Bronchial epithelial cell (primary cell): ENCODE data around the gene CNKSR3. TPM values are rescaled to one million over a fixed set of nuclear protein-coding genes. Genes with fewer than 3 reads are reported as not detected.

ENCODE experiments used
- DNase-seq: peaks from one replicate; pipeline ENCODE4 v3.0.0-alpha.2; 2010; ENCODE audit warnings: low read depth
- FAIRE-seq: peaks from 2 replicates; lab custom pipeline; 2011; peaks lifted over from hg19 to GRCh38; lab: Jason Lieb, UNC
- H3K27me3 ChIP-seq: 2 replicates; pipeline ENCODE4 v1.5.1; 2011; ENCODE audit warnings: low read length; ENCODE audit not compliant: control insufficient read depth, insufficient read depth
- H3K36me3 ChIP-seq: 2 replicates; pipeline ENCODE4 v1.5.1; 2011; ENCODE audit warnings: low read length; ENCODE audit not compliant: control insufficient read depth, insufficient read depth
- H3K4me3 ChIP-seq: 2 replicates; pipeline ENCODE4 v1.5.1; 2011; ENCODE audit warnings: mild to moderate bottlenecking, low read depth, low read length, control low read depth
- total RNA-seq: library from RNA; depleted of rRNA; stranded (reverse); fragments of >200 nt; gene quantifications from 2 replicates; pipeline ENCODE4 v1.2.1, GENCODE V29; 2014
- TF ChIP-seq, protein P1 (sequence below): IDR thresholded peaks from 2 replicates; pipeline ENCODE4 v1.5.1; 2011; ENCODE audit warnings: mild to moderate bottlenecking, moderate library complexity, low read length, control low read depth, inconsistent platforms; ENCODE audit not compliant: insufficient read depth, severe bottlenecking

The CNKSR3 gene
- total RNA-seq, 1 donor from 2014 or later: 2.6 TPM

DNA sequence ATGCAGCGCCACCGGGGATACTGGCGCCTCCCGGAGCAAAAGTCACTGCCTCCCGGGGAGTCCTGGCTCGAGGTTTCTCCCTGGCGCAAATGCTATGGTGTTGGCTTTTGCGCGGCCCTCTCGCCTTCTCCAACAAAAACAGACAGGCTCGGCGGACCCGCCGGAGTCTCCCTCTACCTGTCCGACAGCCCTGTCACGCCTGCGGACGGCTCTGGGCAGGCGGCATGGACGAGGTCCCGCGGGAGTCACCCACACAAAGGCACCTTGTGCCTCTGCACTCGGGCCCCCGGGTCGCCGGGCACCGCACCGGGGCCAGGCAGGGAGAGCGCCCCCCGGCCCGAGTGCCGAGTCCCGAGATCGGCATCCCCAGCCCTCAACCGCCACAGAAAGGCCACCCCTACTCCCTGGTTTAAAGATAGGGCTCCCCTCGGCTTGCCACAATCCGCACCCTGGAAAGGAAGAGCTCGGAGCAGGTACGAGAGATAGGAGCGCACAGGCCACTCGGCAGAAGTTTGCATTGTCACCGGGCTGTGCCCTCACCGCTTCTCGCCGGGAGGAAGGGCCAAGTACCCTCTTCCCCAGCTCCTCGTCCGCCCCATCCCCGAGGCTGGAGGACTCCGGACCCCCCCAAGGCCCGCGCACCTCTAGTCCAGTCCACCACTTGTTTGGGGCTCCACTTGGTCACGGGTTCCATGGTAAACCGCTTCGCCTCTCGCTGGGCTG lies 903 bp downstream of the CNKSR3 start:
- no peaks in the 10 kb centered on the region for H3K36me3 ChIP-seq
- peak overlapping the region; percentile 71 for H3K4me3 ChIP-seq
- FAIRE-seq: no peak
- no peak for DNase-seq
- H3K27me3 ChIP-seq: no peaks in the 10 kb centered on the region
- TF ChIP-seq, protein P1, sequence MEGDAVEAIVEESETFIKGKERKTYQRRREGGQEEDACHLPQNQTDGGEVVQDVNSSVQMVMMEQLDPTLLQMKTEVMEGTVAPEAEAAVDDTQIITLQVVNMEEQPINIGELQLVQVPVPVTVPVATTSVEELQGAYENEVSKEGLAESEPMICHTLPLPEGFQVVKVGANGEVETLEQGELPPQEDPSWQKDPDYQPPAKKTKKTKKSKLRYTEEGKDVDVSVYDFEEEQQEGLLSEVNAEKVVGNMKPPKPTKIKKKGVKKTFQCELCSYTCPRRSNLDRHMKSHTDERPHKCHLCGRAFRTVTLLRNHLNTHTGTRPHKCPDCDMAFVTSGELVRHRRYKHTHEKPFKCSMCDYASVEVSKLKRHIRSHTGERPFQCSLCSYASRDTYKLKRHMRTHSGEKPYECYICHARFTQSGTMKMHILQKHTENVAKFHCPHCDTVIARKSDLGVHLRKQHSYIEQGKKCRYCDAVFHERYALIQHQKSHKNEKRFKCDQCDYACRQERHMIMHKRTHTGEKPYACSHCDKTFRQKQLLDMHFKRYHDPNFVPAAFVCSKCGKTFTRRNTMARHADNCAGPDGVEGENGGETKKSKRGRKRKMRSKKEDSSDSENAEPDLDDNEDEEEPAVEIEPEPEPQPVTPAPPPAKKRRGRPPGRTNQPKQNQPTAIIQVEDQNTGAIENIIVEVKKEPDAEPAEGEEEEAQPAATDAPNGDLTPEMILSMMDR: no peak

DNA sequence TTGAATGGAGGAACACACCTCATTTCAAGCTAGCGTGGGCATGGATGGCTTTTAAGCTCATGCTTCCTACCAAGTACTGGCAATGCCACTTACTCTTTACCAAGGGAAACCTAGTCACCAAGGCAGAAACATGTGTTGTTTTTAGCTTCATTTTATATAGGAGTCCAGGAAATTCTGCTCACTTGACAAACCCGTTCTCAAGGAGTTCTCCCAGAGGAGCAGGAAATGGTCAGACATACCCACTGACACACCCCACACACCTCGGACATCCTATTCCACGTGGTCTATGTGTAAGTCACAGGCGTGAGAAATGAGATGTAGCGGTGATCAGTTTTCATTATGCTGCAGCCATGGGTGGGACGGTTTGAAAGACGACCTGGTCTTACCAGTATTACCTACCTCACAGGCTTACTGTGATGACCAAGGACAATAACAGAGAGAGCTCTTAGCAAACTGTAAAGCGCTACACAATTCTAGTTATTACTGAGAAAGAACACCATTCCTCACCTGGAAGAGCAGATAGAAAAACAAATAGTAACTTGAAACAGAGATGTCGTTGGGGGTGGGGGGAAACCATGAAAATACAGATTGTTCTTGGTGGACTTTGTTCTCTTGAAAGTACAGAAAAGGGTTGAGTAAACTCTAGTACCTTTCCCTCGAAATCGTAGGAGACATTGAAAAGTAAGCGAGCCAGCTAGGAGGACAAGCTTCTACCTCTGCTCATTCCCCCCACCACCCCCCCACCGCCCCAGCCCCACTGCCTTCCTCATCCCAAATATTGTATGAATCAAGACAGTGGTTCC lies 1.7 kb downstream of the CNKSR3 start:
- Histone ChIP-seq H3K4me3 (peak overlapping the region; percentile 71), H3K36me3 (no peaks in the 10 kb centered on the region), H3K27me3 (no peaks in the 10 kb centered on the region)
- TF ChIP-seq, protein P1: no peak
- FAIRE-seq (peak; percentile 13), DNase-seq (peak; percentile 72)

DNA sequence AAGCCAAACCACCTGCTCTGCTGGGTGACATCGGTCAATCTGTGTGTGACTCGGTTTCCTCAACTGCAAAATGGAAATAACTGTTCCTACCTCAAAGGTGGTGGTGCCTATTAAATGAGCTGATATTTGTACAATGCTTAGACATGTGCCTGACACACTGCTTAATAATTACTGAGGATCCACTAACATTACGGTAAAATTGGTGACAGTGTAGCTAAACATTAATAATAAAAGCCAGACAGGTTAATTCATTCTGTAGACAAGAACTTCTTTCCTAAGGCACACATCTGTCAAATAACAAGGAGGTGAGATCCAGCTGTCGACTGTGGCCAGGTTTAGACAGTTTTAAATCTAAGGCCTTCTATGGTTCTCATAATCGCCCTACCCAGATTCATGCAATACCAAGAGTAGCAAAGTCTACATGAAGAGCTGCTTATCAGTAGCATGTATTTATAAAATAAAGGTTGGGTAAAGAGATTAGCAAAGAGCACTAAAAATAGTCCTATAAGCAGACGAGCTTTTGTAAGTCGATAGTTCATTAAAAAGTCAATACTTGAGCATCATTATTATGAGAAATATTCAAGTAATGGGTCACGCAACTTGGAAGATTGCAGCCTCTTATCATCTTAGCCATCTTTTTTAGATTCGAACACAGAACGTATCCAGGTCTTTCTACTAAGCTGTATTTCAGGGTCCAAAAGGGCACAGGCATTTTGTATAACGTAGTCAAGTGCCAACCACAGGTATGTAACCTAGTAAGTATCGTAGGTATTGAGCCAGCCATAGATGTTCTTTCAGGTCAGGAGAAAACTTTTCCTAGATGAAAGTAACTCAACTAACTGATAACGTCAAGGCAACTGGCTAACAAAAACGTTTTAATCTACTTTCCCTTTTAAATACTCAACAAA lies 3.2 kb downstream of the CNKSR3 start:
- Histone ChIP-seq H3K4me3 (no peak overlapping the region), H3K36me3 (no peaks in the 10 kb centered on the region), H3K27me3 (no peaks in the 10 kb centered on the region)
- DNase-seq (no peak), FAIRE-seq (no peak)
- TF ChIP-seq, protein P1: no peak

DNA sequence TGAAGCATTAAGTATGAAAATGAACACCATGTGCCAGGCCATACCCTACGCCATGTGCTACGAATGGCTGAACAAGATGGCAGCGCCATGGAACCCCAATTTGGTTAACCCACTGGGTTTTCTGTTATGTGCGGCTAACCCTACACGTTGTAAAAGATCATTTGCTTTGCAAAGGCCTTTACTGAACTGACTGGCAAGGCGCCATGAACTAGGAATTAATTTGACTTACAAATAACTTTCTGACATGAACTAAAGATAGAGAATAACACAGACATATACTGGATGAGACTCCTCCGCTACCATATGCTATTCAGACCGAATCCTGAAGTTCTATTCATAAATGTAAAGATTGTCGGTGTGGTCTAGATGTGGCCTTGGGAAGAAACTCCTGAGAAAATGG lies 3.9 kb downstream of the CNKSR3 start:
- FAIRE-seq: no peak

DNA sequence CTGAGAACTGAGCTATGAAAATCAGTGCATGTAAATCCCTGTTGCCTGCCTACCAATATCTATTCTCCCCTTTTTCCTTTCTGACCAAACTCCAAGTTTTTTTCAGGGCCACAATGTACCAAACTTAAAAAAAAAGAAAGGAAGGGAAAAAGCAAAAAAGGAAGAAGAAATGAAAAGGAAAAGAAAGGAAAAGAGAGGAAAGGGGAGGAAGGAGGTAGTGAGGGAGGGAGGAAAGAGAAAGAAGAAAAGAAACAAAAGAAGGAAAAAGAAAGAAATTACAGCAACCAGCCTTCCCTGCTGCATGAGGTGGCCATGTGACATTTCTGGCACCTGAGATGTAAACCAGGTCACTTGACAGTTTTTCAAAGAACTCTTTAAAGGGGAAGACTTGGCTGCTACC lies 4.4 kb downstream of the CNKSR3 start:
- DNase-seq (no peak), FAIRE-seq (no peak)
- TF ChIP-seq, protein P1: no peak
- H3K4me3 ChIP-seq: no peak overlapping the region
- no peaks in the 10 kb centered on the region for H3K36me3 ChIP-seq
- no peaks in the 10 kb centered on the region for H3K27me3 ChIP-seq

More for the DNA sequence above, 3.9 kb downstream of the CNKSR3 start:
- DNase-seq: no peak
- TF ChIP-seq, protein P1: no peak
- no peaks in the 10 kb centered on the region for H3K27me3 ChIP-seq
- H3K36me3 ChIP-seq: no peaks in the 10 kb centered on the region
- no peak overlapping the region for H3K4me3 ChIP-seq
